ENCODE results near the gene ZNF786. TPM values are rescaled to one million over a fixed set of nuclear protein-coding genes. Genes with fewer than 3 reads are reported as not detected.

Gene ZNF786
- total and polyA plus RNA-seq, 9 of the 15 experiments (the other 6 are each of a cell fraction or from before 2014, with no cell fraction given): 0.31 to 5.4 (median 3.0) TPM

DNA sequence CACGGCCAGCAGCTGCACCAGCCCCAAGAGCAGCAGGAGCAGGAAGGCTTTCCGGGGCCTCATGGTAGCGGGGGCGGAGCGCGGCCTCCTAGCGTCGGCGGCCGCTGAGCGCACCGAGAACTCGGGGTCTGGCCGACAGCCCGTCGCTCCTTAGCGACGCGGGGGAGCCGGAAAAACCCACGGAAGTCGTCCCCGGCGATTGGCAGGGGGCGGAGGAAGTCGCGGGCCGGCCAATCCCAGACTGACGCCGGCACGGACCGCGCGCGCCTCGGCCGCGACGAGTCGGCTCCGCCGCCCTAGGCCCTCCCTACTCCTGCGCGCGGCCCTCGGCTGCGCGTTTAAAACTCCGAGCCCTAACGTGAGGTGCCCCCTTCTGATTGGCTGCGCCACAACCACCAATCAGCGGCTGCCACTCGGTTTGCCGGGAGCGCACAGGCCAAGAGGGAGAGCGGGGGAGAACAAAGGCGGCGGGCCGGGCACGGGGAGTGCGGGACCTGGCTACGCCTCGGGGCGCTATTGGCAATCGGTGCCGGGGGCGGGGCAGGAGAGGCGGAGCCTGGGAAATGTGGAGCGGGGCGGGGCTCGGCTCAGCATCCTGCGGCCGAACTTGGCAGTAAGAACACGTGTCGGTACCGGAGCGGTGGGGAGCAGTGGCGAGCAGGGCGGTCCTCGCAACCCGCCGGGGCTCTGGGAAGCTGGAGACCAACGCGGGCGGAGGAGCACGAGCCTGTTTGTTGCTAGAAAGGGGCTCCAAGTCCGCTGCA lies 62.0 kb downstream of the ZNF786 start, which contains the start of gene PDIA4 (continued):
- TF ChIP-seq HMGXB4 (CRISPR knock-in tag; IDR thresholded peaks at IDR 0.05): peak; percentile 92; the same call in 1 of the 2 replicates
- TF ChIP-seq RNF2 (IDR thresholded peaks at IDR 0.05): peak; percentile 36
- TF ChIP-seq NCOA1 (IDR thresholded peaks at IDR 0.05; ENCODE audit: low read depth): peak; percentile 41; the same call in 1 of the 2 replicates
- TF ChIP-seq GABPA (tag; conservative IDR thresholded peaks at IDR 0.05; ENCODE audit: low read depth): peak; percentile 95
- peak; percentile 90 for TF ChIP-seq SMAD4 (CRISPR knock-in tag; conservative IDR thresholded peaks at IDR 0.05)
- TF ChIP-seq HNRNPL (IDR thresholded peaks at IDR 0.05; ENCODE audit: low read depth, low read length): peak; percentile 45; the same call in 1 of the 2 replicates
- TF ChIP-seq, protein P1, sequence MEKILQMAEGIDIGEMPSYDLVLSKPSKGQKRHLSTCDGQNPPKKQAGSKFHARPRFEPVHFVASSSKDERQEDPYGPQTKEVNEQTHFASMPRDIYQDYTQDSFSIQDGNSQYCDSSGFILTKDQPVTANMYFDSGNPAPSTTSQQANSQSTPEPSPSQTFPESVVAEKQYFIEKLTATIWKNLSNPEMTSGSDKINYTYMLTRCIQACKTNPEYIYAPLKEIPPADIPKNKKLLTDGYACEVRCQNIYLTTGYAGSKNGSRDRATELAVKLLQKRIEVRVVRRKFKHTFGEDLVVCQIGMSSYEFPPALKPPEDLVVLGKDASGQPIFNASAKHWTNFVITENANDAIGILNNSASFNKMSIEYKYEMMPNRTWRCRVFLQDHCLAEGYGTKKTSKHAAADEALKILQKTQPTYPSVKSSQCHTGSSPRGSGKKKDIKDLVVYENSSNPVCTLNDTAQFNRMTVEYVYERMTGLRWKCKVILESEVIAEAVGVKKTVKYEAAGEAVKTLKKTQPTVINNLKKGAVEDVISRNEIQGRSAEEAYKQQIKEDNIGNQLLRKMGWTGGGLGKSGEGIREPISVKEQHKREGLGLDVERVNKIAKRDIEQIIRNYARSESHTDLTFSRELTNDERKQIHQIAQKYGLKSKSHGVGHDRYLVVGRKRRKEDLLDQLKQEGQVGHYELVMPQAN (IDR thresholded peaks at IDR 0.05; ENCODE audit: borderline replicate concordance): peak; percentile 92
- TF ChIP-seq GABPB2 (CRISPR knock-in tag; conservative IDR thresholded peaks at IDR 0.05): no peak
- peak; percentile 94 for TF ChIP-seq CBX1 (IDR thresholded peaks at IDR 0.05; ENCODE audit: low read depth)
- peak; percentile 48; the same call in 1 of the 2 replicates for TF ChIP-seq MITF (IDR thresholded peaks at IDR 0.05)
- 0 out of 2 replicates have a peak, but pooled peaks have one; percentile 57 for TF ChIP-seq ERF (CRISPR knock-in tag; IDR thresholded peaks at IDR 0.05)
- TF ChIP-seq MAFG (tag; conservative IDR thresholded peaks at IDR 0.05): no peak
- peak; percentile 93; the same call in 1 of the 2 replicates for TF ChIP-seq MTA3 (IDR thresholded peaks at IDR 0.05; ENCODE audit: borderline replicate concordance)
- peak; percentile 32; the same call in 1 of the 2 replicates for TF ChIP-seq BCOR (IDR thresholded peaks at IDR 0.05)
- TF ChIP-seq CXXC5 (CRISPR knock-in tag; IDR thresholded peaks at IDR 0.05): peak; percentile 99
- TF ChIP-seq POLR2G (IDR thresholded peaks at IDR 0.05; ENCODE audit: low read depth, low read length): peak; percentile 99
- TF ChIP-seq ETS2 (tag; IDR thresholded peaks at IDR 0.05; ENCODE audit: borderline replicate concordance, poor library complexity, severe bottlenecking): no peak
- TF ChIP-seq ZNF764 (CRISPR knock-in tag; IDR thresholded peaks at IDR 0.05; ENCODE audit: low read depth): no peak
